K562 (cell line): Measurements from ENCODE around the gene ANKRD6. TPM values are rescaled to one million over a fixed set of nuclear protein-coding genes. Genes with fewer than 3 reads are reported as not detected.

Experiments
- ATAC-seq: fragments of 200-7000 bp; cut with Tn5 transposase; 3 replicates; pipeline ENCODE4 v1.9.1; 2020; ENCODE audit warnings: moderate library complexity
- BruUV-seq: library from RNA; stranded (reverse); fragments of 400-500 nt; replicated peaks from 2 replicates; lab custom pipeline; 2021; lab: Mats Ljungman, UMichigan
- CTCF ChIA-PET: fragments of 300-600 bp; formaldehyde crosslinking; extraction: SDS; loops from one replicate; lab custom pipeline; 2021; ENCODE audit warnings: low intra/inter-chr PET ratio; lab: Yijun Ruan, JAX
- POLR2A ChIA-PET: fragments of 300-600, 350-650 bp; sonication (Branson Sonifier 250); formaldehyde crosslinking; extraction: SDS; loops from one replicate; lab custom pipeline; 2021; ENCODE audit warnings: antibody characterized with exemption, inconsistent platforms; lab: Yijun Ruan, JAX
- DNase-seq, 4 experiments: peaks; one replicate each; pipeline versions ENCODE4 v3.0.0 to v3.0.0-alpha.2; 2011 to 2018; ENCODE audit warnings: low spot score in 3 of 4, mixed read lengths in 3 of 4; ENCODE audit errors: extremely low read depth in 1 of 4
- FAIRE-seq: peaks from 2 replicates; lab custom pipeline; 2011; peaks lifted over from hg19 to GRCh38; lab: Jason Lieb, UNC
- H2AFZ ChIP-seq: 2 replicates; pipeline ENCODE4 v1.6.0; 2011; ENCODE audit warnings: low read depth, low read length, control low read depth, inconsistent platforms
- H3K27ac ChIP-seq: fragments of 200-600 bp; 3 replicates; pipeline ENCODE4 v1.8.0; 2011; ENCODE audit warnings: low read depth, mild to moderate bottlenecking, control low read depth, inconsistent platforms, low read length, moderate library complexity, mixed read lengths; ENCODE audit errors: extremely low read depth
- H3K27me3 ChIP-seq, 2 experiments: fragments of 300-600 bp in 1 of 2; 2 replicates in 1 of 2; 3 replicates in 1 of 2; pipeline versions ENCODE4 v1.6.0 to v1.8.0; 2011; ENCODE audit warnings: inconsistent platforms in 2 of 2, low read length in 2 of 2, mild to moderate bottlenecking in 1 of 2, mixed read lengths in 1 of 2, moderate library complexity in 1 of 2; ENCODE audit not compliant: control insufficient read depth in 2 of 2, insufficient read depth in 2 of 2
- H3K36me3 ChIP-seq: fragments of 300-600 bp; 3 replicates; pipeline ENCODE4 v1.8.0; 2011; ENCODE audit warnings: mild to moderate bottlenecking, low read length, inconsistent platforms; ENCODE audit not compliant: control insufficient read depth, insufficient read depth
- H3K4me1 ChIP-seq, 2 experiments: fragments of 200-600 bp in 1 of 2; replicated peaks in 1 of 2; 2 replicates in 1 of 2; 3 replicates in 1 of 2; pipeline versions ENCODE4 v1.5.1 to v1.8.0; 2011; ENCODE audit warnings: inconsistent platforms in 2 of 2, low read length in 2 of 2, mild to moderate bottlenecking in 1 of 2, mixed read lengths in 1 of 2, moderate library complexity in 1 of 2; ENCODE audit not compliant: control insufficient read depth in 2 of 2, insufficient read depth in 2 of 2
- H3K4me2 ChIP-seq: 2 replicates; pipeline ENCODE4 v1.6.1; 2011; ENCODE audit warnings: low read length, control low read depth, inconsistent platforms, mixed read lengths; ENCODE audit not compliant: insufficient read depth
- H3K4me3 ChIP-seq: fragments of 200-600 bp; sonication (generic), shearing (Covaris generic); 2 replicates; pipeline ENCODE4 v1.5.1; 2016; ENCODE audit warnings: control low read depth, inconsistent platforms
- H3K79me2 ChIP-seq: fragments of 200-600 bp; 3 replicates; pipeline ENCODE4 v1.8.0; 2011; ENCODE audit warnings: low read length, inconsistent platforms; ENCODE audit not compliant: control insufficient read depth, insufficient read depth
- H3K9ac ChIP-seq, 2 experiments: 2 replicates each; pipeline versions ENCODE4 v1.6.0 to v1.6.1; 2011; ENCODE audit warnings: low read depth in 2 of 2, low read length in 2 of 2, control low read depth in 1 of 2, inconsistent platforms in 1 of 2, mild to moderate bottlenecking in 1 of 2, mixed read lengths in 1 of 2; ENCODE audit not compliant: insufficient read depth in 1 of 2
- H3K9me1 ChIP-seq: one replicate; pipeline ENCODE4 v1.6.0; 2011; ENCODE audit warnings: inconsistent platforms, mild to moderate bottlenecking, low read length, moderate library complexity; ENCODE audit not compliant: control insufficient read depth, insufficient read depth
- H3K9me3 ChIP-seq: replicated peaks from 2 replicates; pipeline ENCODE4 v1.5.1; 2011; ENCODE audit warnings: low read depth, low read length, inconsistent platforms; ENCODE audit not compliant: control insufficient read depth, insufficient read depth
- H4K20me1 ChIP-seq: replicated peaks from 2 replicates; pipeline ENCODE4 v1.6.1; 2011; ENCODE audit warnings: low read length, inconsistent platforms, mixed read lengths; ENCODE audit not compliant: control insufficient read depth, insufficient read depth
- AFF1 ChIP-seq, 2 experiments: fragments of 450-650 bp; IDR thresholded peaks; 2 replicates each; pipeline ENCODE4 v1.6.1; 2018; ENCODE audit warnings: mild to moderate bottlenecking in 2 of 2, low read depth in 1 of 2; ENCODE audit not compliant: partially characterized antibody in 2 of 2
- CREB3 ChIP-seq: fragments of 450-650 bp; conservative IDR thresholded peaks from 2 replicates; pipeline ENCODE4 v1.6.1; 2016; ENCODE audit warnings: missing genetic modification characterization, low read depth, mild to moderate bottlenecking, missing compliant biosample characterization, moderate library complexity
- HMG20B ChIP-seq: fragments of 250-450 bp; sonication (Bioruptor Pico); IDR thresholded peaks from 2 replicates; pipeline ENCODE4 v1.5.0; 2021; ENCODE audit warnings: mild to moderate bottlenecking
- MCM7 ChIP-seq, 2 experiments: fragments of 450-650 bp; IDR thresholded peaks; 2 replicates each; pipeline ENCODE4 v1.6.1; 2016 to 2018
- RFX1 ChIP-seq: fragments of 450-650 bp; IDR thresholded peaks from 2 replicates; pipeline ENCODE4 v1.6.1; 2016; ENCODE audit warnings: mild to moderate bottlenecking, moderate library complexity
- RNF219 ChIP-seq: fragments of 250-450 bp; sonication (Bioruptor Pico); IDR thresholded peaks from 2 replicates; pipeline ENCODE4 v1.5.0; 2022; ENCODE audit warnings: mild to moderate bottlenecking
- STAG1 ChIP-seq: sonication (generic); formaldehyde crosslinking; IDR thresholded peaks from 2 replicates; pipeline ENCODE4 v1.5.0; 2020; ENCODE audit warnings: missing genetic modification reagents, borderline replicate concordance
- TEAD2 ChIP-seq: fragments of 450-650 bp; IDR thresholded peaks from 2 replicates; pipeline ENCODE4 v1.6.1; 2016; ENCODE audit warnings: missing genetic modification characterization, control low read depth, missing compliant biosample characterization
- ZBTB5 ChIP-seq: fragments of 450-650 bp; IDR thresholded peaks from 2 replicates; pipeline ENCODE4 v1.6.1; 2017; ENCODE audit warnings: antibody characterized with exemption
- ZFP91 ChIP-seq: sonication (generic); formaldehyde crosslinking; IDR thresholded peaks from 2 replicates; pipeline ENCODE4 v1.8.0; 2022; ENCODE audit warnings: mild to moderate bottlenecking, missing genetic modification reagents
- ZNF146 ChIP-seq: IDR thresholded peaks from one replicate; pipeline ENCODE4 v1.6.1; 2018; ENCODE audit warnings: missing compliant biosample characterization; ENCODE audit not compliant: unreplicated experiment
- ZNF174 ChIP-seq: fragments of 250-450 bp; sonication (Bioruptor Pico); IDR thresholded peaks from 2 replicates; pipeline ENCODE4 v1.4.0; 2020; ENCODE audit warnings: mild to moderate bottlenecking
- WGBS: fragments of 100-300 bp; shearing (Covaris generic); methylation state at CpG from one replicate; pipeline ENCODE4 v1.1.6; 2016; ENCODE audit warnings: low coverage, mixed read lengths; ENCODE audit not compliant: insufficient coverage; ENCODE audit errors: missing lambda C conversion rate; 5-methylcytosine and 5-hydroxymethylcytosine counted together
- in situ Hi-C: fragments of 300-500 bp; cut with MboI; formaldehyde crosslinking; loops from 4 replicates; pipeline ENCODE4 v1.15.0; 2018; ENCODE audit warnings: inconsistent platforms, mixed read lengths
- intact Hi-C: fragments of 100-400 bp; cut with micrococcal nuclease; formaldehyde crosslinking; loops from 2 replicates; pipeline ENCODE4 v1.14.2; 2022
- polyA plus RNA-seq, 8 experiments: library from polyadenylated mRNA; depleted of rRNA in 4 of 8; stranded (reverse) in 5 of 8; unstranded in 3 of 8; fragments of >200 nt; fragmentation: Nextera tagmentation in 2 of 8; fragmentation: Illumina TruSeq in 1 of 8; extraction: Ambion mirVana in 2 of 8; extraction: Trizol in 1 of 8; gene quantifications; 2 replicates each; pipeline versions ENCODE4 v1.2.1 to v1.2.3, GENCODE V29; 2011 to 2014; ENCODE audit warnings: inconsistent platforms in 1 of 8, missing spikeins in 1 of 8
- total RNA-seq, 7 experiments: library from RNA; depleted of rRNA in 6 of 7; stranded (reverse); fragments of >200 nt in 6 of 7; fragmentation: Illumina TruSeq in 2 of 7; extraction: Trizol in 2 of 7; gene quantifications; 2 replicates each; pipeline versions ENCODE4 v1.2.1 to v1.2.3, GENCODE V29; 2011 to 2021; ENCODE audit warnings: low replicate concordance in 1 of 7

ANKRD6 gene
- total and polyA plus RNA-seq, 9 of the 15 experiments (the other 6 are each of a cell fraction or from before 2014, with no cell fraction given), result 0.04 to 0.22 (median 0.08) TPM; not detected in 4

- H3K27me3 ChIP-seq, result peaks cover 20 to 37% of the 10 kb centered on the region in 2 experiments; a peak in 4 of 5 replicates
- H3K4me1 ChIP-seq, result no peaks in the 10 kb centered on the region
- no peaks in the 10 kb centered on the region for H4K20me1 ChIP-seq
- ChIA-PET POLR2A (interaction anchor here (1.0 kb wide), 1 partner anchor 14 kb away, joined by 3 read pairs; no protein-coding TSS in a partner anchor), CTCF (no interaction called here)
- no peak overlapping the region for H3K4me3 ChIP-seq
- no peaks in the 10 kb centered on the region for H3K9me1 ChIP-seq
- FAIRE-seq, result no peak
- no peak overlapping the region for H3K4me2 ChIP-seq
- BruUV-seq, result no TSS peak
- in situ Hi-C loops (no loop called here), intact Hi-C loops (no loop called here)
- ATAC-seq, result no peak
- no peaks in the 10 kb centered on the region for H3K79me2 ChIP-seq
- H3K9ac ChIP-seq, result no peak overlapping the region
- no peak overlapping the region for H3K27ac ChIP-seq
- no peak for DNase-seq
- no peaks in the 10 kb centered on the region for H3K9me3 ChIP-seq
- WGBS, result 1% methylated on average over 7 of the region's 7 CpGs
- H2AFZ ChIP-seq, result no peak overlapping the region
- no peaks in the 10 kb centered on the region for H3K36me3 ChIP-seq
- no peak for TF ChIP-seq RNF219 (CRISPR knock-in tag)
- no peak for TF ChIP-seq RFX1
- no peak for TF ChIP-seq AFF1 (IDR thresholded peaks at IDR 0.05; ENCODE audit: low read depth in 1 of 2, partially characterized antibody in 2 of 2)
- TF ChIP-seq HMG20B (CRISPR knock-in tag), result no peak
- no peak for TF ChIP-seq ZBTB5
- TF ChIP-seq TEAD2 (tag), result no peak
- TF ChIP-seq STAG1 (CRISPR knock-in tag), result no peak
- TF ChIP-seq ZNF174 (CRISPR knock-in tag), result no peak
- no peak for TF ChIP-seq CREB3
- no peak for TF ChIP-seq ZFP91
- no peak for TF ChIP-seq ZNF146 (CRISPR knock-in tag)
- no peak for TF ChIP-seq MCM7 (IDR thresholded peaks at IDR 0.05)
These were observed 47.1 kb upstream of the ANKRD6 start for GRCh38 chr6:89385846-89386245.
